OCI-LY7 (cell line): ENCODE data around the gene UBE2H. TPM values are rescaled to one million over a fixed set of nuclear protein-coding genes. Genes with fewer than 3 reads are reported as not detected.

Experiments
- BruUV-seq: library from RNA; stranded (reverse); fragments of 400-500 nt; replicated peaks from 2 replicates; lab custom pipeline; 2021; lab: Mats Ljungman, UMichigan
- CTCF ChIA-PET: fragments of 300-600 bp; sonication (Branson Sonifier 250); formaldehyde crosslinking; loops from one replicate; lab custom pipeline; 2022; ENCODE audit warnings: antibody characterized with exemption; ENCODE audit not compliant: unreplicated experiment; lab: Charles Lee
- POLR2A ChIA-PET: fragments of 300-600 bp; sonication (Branson Sonifier 250); formaldehyde crosslinking; loops from one replicate; lab custom pipeline; 2022; ENCODE audit warnings: antibody characterized with exemption; lab: Charles Lee
- DNase-seq: peaks from one replicate; pipeline ENCODE4 v3.0.0-alpha.2; 2015; ENCODE audit warnings: low spot score
- H2AFZ ChIP-seq: fragments of 200-600 bp; sonication (generic), shearing (Covaris generic); 2 replicates; pipeline ENCODE4 v1.6.1; 2014; ENCODE audit warnings: mild to moderate bottlenecking, antibody characterized with exemption, low read length, moderate library complexity
- H3K27ac ChIP-seq: fragments of 200-600 bp; sonication (generic); 2 replicates; pipeline ENCODE4 v1.5.1; 2014; ENCODE audit warnings: mixed run types, low read depth, mild to moderate bottlenecking, moderate library complexity, low read length, inconsistent platforms; ENCODE audit not compliant: poor library complexity, severe bottlenecking
- H3K36me3 ChIP-seq: fragments of 200-600 bp; sonication (generic); 2 replicates; pipeline ENCODE4 v1.6.1; 2014; ENCODE audit warnings: mild to moderate bottlenecking, antibody characterized with exemption, low read length, moderate library complexity, mixed read lengths; ENCODE audit not compliant: insufficient read depth
- H3K4me1 ChIP-seq: fragments of 200-600 bp; sonication (generic); 2 replicates; pipeline ENCODE4 v1.5.1; 2014; ENCODE audit warnings: mild to moderate bottlenecking, low read length; ENCODE audit not compliant: insufficient read depth, poor library complexity, severe bottlenecking
- H3K4me2 ChIP-seq: fragments of 200-600 bp; sonication (generic); 2 replicates; pipeline ENCODE4 v1.6.1; 2014; ENCODE audit warnings: mild to moderate bottlenecking, low read length
- H3K4me3 ChIP-seq: fragments of 200-600 bp; sonication (generic); 2 replicates; pipeline ENCODE4 v1.5.1; 2014; ENCODE audit warnings: mild to moderate bottlenecking, low read depth, low read length; ENCODE audit not compliant: poor library complexity, severe bottlenecking
- H3K79me2 ChIP-seq: fragments of 200-600 bp; sonication (generic); 2 replicates; pipeline ENCODE4 v1.6.1; 2016; ENCODE audit warnings: low read depth, mild to moderate bottlenecking, low read length, moderate library complexity, mixed read lengths; ENCODE audit not compliant: insufficient read depth
- H3K9me2 ChIP-seq: fragments of 200-600 bp; sonication (generic); 2 replicates; pipeline ENCODE4 v1.6.1; 2016; ENCODE audit warnings: mild to moderate bottlenecking, low read length, mixed read lengths; ENCODE audit not compliant: insufficient read depth
- H3K9me3 ChIP-seq: fragments of 200-600 bp; sonication (generic); 2 replicates; pipeline ENCODE4 v1.6.1; 2014; ENCODE audit warnings: mild to moderate bottlenecking, mixed run types, low read length, mixed read lengths
- H4K20me1 ChIP-seq: fragments of 200-600 bp; sonication (generic); 2 replicates; pipeline ENCODE4 v1.6.1; 2014; ENCODE audit warnings: mild to moderate bottlenecking, antibody characterized with exemption, low read length, moderate library complexity, mixed read lengths; ENCODE audit not compliant: insufficient read depth
- EZH2phosphoT487 ChIP-seq: fragments of 200-600 bp; sonication (generic); IDR thresholded peaks from 2 replicates; pipeline ENCODE4 v1.6.1; 2018; ENCODE audit warnings: low read depth, borderline replicate concordance, mild to moderate bottlenecking, mixed run types, antibody characterized with exemption, low read length, moderate library complexity, mixed read lengths
- intact Hi-C: fragments of 100-400 bp; cut with micrococcal nuclease; formaldehyde crosslinking; loops from one replicate; pipeline ENCODE4 v1.10.0; 2022; ENCODE audit not compliant: unreplicated experiment
- total RNA-seq, 2 experiments: library from RNA; depleted of rRNA in 1 of 2; stranded (reverse); fragments of >200 nt in 1 of 2; shearing (Covaris generic) in 1 of 2; gene quantifications; 2 replicates each; pipeline ENCODE4 v1.2.3, GENCODE V29; 2014 to 2022
- TF ChIP-seq, protein P1 (sequence below): fragments of 200-600 bp; sonication (generic); conservative IDR thresholded peaks from 2 replicates; pipeline ENCODE4 v1.5.1; 2014; ENCODE audit warnings: mild to moderate bottlenecking, antibody characterized with exemption, low read length, moderate library complexity, mixed read lengths

The UBE2H gene
- total RNA-seq, 2 experiments from 2014 or later: 12.7 to 35.3 TPM

DNA sequence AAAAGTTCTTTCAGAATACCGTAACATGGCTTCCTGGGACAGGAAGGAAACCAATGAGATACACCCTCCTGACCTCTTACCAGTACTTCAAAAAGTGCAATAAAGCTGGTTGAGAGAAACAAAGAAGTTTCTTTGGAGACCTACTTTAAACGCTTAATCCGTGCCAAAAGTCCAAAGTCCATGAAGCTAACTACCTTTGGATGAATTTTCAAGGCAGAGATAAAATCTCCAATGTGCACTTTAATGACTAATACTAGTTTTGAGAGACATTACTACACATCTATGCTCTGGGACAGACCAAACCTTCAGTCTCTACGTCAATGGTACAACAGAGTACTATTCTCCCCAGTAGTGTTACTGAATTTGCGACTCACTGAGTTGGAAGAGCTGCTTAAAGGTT lies 46.1 kb downstream of the UBE2H start:
- Histone ChIP-seq H2AFZ (no peak overlapping the region), H3K4me1 (peaks cover 10% of the 10 kb centered on the region), H3K36me3 (peaks cover 6% of the 10 kb centered on the region; the same call in 1 of the 2 replicates), H3K79me2 (no peaks in the 10 kb centered on the region), H4K20me1 (peaks cover 30% of the 10 kb centered on the region), H3K4me3 (no peak overlapping the region), H3K9me3 (no peaks in the 10 kb centered on the region), H3K4me2 (no peak overlapping the region), H3K27ac (no peak overlapping the region), H3K9me2 (no peaks in the 10 kb centered on the region)
- ChIA-PET CTCF (no interaction called here), POLR2A (interaction anchor here (0.5 to 1.3 kb wide), 3 partner anchors 9 to 494 kb away, joined by 3 read pairs; no protein-coding TSS in a partner anchor)
- DNase-seq: no peak
- BruUV-seq: no TSS peak
- no peak for TF ChIP-seq EZH2phosphoT487
- TF ChIP-seq, protein P1, sequence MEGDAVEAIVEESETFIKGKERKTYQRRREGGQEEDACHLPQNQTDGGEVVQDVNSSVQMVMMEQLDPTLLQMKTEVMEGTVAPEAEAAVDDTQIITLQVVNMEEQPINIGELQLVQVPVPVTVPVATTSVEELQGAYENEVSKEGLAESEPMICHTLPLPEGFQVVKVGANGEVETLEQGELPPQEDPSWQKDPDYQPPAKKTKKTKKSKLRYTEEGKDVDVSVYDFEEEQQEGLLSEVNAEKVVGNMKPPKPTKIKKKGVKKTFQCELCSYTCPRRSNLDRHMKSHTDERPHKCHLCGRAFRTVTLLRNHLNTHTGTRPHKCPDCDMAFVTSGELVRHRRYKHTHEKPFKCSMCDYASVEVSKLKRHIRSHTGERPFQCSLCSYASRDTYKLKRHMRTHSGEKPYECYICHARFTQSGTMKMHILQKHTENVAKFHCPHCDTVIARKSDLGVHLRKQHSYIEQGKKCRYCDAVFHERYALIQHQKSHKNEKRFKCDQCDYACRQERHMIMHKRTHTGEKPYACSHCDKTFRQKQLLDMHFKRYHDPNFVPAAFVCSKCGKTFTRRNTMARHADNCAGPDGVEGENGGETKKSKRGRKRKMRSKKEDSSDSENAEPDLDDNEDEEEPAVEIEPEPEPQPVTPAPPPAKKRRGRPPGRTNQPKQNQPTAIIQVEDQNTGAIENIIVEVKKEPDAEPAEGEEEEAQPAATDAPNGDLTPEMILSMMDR: no peak
- intact Hi-C loops: no loop called here

DNA sequence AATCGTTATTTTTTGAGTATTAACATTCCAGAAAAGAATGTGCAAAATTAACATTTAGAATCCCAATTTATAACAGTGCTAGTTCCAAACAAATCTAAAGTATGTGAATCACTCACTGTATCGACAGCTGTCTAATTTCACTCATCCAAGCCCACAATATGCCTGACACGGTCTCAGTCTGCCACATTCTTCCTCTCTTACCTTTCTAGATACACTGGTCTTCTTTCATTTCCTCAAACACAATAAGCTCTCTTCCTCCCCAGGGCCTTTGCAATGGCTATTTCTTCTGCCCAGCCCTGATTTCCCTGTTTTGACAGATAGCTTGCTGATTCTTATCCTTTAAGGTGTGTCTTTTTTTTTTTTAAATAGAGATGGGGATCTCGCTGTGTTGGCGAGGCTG lies 48.8 kb downstream of the UBE2H start:
- Histone ChIP-seq H4K20me1 (peaks cover 30% of the 10 kb centered on the region), H2AFZ (no peak overlapping the region), H3K9me2 (no peaks in the 10 kb centered on the region), H3K4me2 (peak overlapping the region; percentile 21; the same call in 1 of the 2 replicates), H3K36me3 (peaks cover 6% of the 10 kb centered on the region; the same call in 1 of the 2 replicates), H3K79me2 (no peaks in the 10 kb centered on the region), H3K4me1 (peaks cover 10% of the 10 kb centered on the region), H3K9me3 (no peaks in the 10 kb centered on the region), H3K27ac (no peak overlapping the region), H3K4me3 (no peak overlapping the region)
- DNase-seq: peak; percentile 52
- BruUV-seq: no TSS peak
- CTCF ChIA-PET: no interaction called here
- POLR2A ChIA-PET: interaction anchor here (0.5 to 1.9 kb wide), 10 partner anchors 11 to 1413 kb away, joined by 3 to 14 read pairs (median 4); no protein-coding TSS in a partner anchor
- TF ChIP-seq, protein P1: no peak
- TF ChIP-seq EZH2phosphoT487: no peak
- intact Hi-C loops: no loop called here

DNA sequence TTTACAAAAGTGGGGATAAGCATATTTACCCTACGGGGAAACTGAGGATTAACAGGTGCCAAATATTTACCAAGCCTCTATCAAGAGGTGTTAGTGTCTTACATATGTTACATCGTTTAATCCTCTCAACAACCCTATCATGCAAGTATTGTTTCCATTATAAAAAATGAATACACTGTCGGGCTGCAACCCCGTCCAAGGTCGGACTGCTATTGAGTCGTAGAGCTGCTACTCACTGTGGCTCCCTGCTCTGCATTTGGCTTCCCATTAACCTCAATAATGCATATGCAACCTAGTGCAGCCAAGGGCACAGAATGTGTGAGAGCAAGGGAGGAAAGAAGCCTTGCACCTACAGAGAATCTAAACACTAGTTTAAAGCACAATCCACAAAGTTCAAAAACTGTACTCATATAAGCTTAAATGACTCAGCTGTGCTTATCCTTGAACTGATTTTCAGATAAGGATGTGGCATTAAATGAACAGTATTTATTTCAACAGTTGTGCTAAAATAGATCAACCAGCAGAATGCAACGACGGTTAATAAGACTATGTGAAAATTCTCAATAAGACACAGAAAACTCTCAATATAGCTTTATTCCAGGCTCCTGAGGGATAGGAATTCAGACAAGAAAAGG lies 49.9 kb downstream of the UBE2H start:
- POLR2A ChIA-PET: interaction anchor here (1.2 to 1.9 kb wide), 3 partner anchors 12 to 16 kb away, joined by 3 to 5 read pairs (median 3); no protein-coding TSS in a partner anchor

More for the DNA sequence above, 49.9 kb downstream of the UBE2H start:
- Histone ChIP-seq H3K27ac (no peak overlapping the region), H3K4me1 (peaks cover 10% of the 10 kb centered on the region), H3K9me2 (no peaks in the 10 kb centered on the region), H3K4me3 (no peak overlapping the region), H3K79me2 (no peaks in the 10 kb centered on the region), H2AFZ (no peak overlapping the region), H3K4me2 (no peak overlapping the region), H3K36me3 (peaks cover 6% of the 10 kb centered on the region; the same call in 1 of the 2 replicates), H3K9me3 (no peaks in the 10 kb centered on the region), H4K20me1 (peaks cover 21% of the 10 kb centered on the region)
- CTCF ChIA-PET: no interaction called here
- TF ChIP-seq EZH2phosphoT487: no peak
- TF ChIP-seq, protein P1: no peak
- no TSS peak for BruUV-seq
- no peak for DNase-seq
- intact Hi-C loops: no loop called here
